ENCODE results near the gene HIGD2A. TPM values are rescaled to one million over a fixed set of nuclear protein-coding genes. Genes with fewer than 3 reads are reported as not detected.

The HIGD2A gene
- total and polyA plus RNA-seq, 7 donors, result 201 to 457 (median 235) TPM

DNA sequence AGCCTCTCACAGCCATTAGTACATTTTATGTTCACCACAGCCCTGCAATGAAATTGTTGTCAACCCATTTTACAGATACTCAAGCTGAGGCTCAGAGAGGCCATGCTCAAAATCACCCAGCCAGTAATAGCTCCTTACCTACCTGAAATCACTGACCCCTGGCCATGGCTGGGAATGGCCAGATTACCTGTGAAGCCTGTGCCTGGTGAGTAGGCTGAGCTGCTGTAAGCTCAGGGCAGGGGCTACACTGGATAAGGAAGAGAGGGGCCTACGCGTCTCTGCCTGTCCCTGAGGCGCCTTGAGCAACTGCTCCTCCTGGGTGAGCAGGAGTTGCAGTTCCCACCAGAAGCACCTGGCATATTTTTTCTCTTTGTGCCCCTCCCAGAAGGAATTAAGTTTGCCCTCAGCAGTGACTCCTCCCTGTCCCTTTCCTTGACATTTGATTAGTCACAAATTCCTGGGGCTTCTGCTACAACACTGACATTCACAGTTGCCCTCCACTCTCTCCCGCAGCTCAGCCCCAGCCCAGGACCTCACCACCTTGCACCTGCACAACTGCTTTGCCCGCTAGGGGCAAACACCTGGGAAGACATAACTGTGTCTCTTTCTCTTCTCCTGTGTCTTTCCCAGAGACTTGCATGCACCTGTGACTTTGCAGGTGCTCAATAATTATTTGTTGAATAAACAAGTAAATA, 22.1 kb downstream of the HIGD2A start:
- Histone ChIP-seq H3K36me3 (peaks cover 0 to 52% (median 12%) of the 10 kb centered on the region in 4 donors), H3K9me3 (no peaks in the 10 kb centered on the region), H3K27ac (no peak overlapping the region), H3K27me3 (no peaks in the 10 kb centered on the region), H3K4me1 (peaks cover 0 to 45% (median 30%) of the 10 kb centered on the region in 4 donors), H3K4me3 (no peak overlapping the region)
- 72 to 95% methylated on average over 5 of the region's 5 CpGs for WGBS, 2 donors
- DNase-seq, result no peak
- TF ChIP-seq EP300 (IDR thresholded peaks at IDR 0.05), result no peak
- no peak for TF ChIP-seq CTCF (IDR thresholded peaks at IDR 0.05)
- no peak for TF ChIP-seq POLR2A (IDR thresholded peaks at IDR 0.05)
- no peak for TF ChIP-seq POLR2AphosphoS5 (IDR thresholded peaks at IDR 0.05)
- intact Hi-C loops (cut with DNase I), result loop anchor here (10.0 kb wide), 1 partner anchor 164 kb away; no protein-coding TSS in a partner anchor

DNA sequence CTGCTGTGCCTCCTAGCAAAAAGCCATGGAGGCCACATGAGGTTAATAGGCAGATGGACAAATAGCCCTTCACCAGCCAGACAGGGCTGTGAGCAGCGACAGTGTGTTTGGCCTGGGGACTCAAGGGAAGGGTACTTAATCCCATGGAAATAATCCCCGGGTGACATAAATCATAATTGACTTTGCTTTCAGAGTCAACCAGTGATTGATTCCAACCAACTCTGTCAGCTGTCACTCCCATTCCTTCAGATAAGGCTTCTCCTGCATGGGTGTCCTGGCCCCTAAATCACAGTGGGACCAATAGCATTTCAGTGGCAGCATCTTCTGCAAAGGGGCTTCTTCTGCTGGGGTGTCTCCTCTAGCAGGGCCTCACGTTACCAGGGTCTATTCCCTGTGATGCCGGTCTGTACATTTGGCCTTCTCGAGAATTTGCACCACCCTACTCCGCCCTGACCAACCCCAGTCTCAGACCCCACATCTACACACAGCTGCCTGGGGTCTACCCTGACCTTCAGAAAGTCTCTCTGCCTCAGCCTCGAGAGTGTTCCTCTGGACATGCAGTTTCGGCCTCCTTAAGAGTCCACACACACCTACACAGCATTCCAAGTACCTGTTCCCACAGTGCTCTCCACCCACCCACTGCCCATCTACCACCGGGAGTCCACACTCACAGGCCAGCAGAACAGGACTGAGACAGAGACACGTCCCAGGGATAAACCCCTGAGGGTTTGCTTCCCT, 24.1 kb downstream of the HIGD2A start:
- H3K27me3 ChIP-seq, result no peaks in the 10 kb centered on the region
- no peaks in the 10 kb centered on the region for H3K9me3 ChIP-seq
- H3K36me3 ChIP-seq, result peaks cover 0 to 31% (median 9%) of the 10 kb centered on the region in 4 donors
- H3K4me3 ChIP-seq, result no peak overlapping the region
- WGBS, 2 donors, result 86 to 89% methylated on average over 10 of the region's 10 CpGs
- H3K27ac ChIP-seq, result peak overlapping the region in 3 of 4 donors; percentile 42 to 95 (median 47)
- intact Hi-C loops (cut with DNase I), result loop anchor here (10.0 kb wide), 1 partner anchor 162 kb away; no protein-coding TSS in a partner anchor
- no peak for TF ChIP-seq EP300 (IDR thresholded peaks at IDR 0.05)
- TF ChIP-seq POLR2AphosphoS5 (IDR thresholded peaks at IDR 0.05), result no peak
- no peak for TF ChIP-seq CTCF (IDR thresholded peaks at IDR 0.05)
- TF ChIP-seq POLR2A (IDR thresholded peaks at IDR 0.05), result no peak
- H3K4me1 ChIP-seq, result peaks cover 0 to 53% (median 38%) of the 10 kb centered on the region in 4 donors
- DNase-seq, result no peak

GRCh38 chr5:176413255-176413565, 24.7 kb downstream of the HIGD2A start:
- Histone ChIP-seq H3K27me3 (no peaks in the 10 kb centered on the region), H3K9me3 (no peaks in the 10 kb centered on the region), H3K4me3 (no peak overlapping the region), H3K27ac (peak overlapping the region; percentile 38 to 95 (median 44)), H3K36me3 (peaks cover 0 to 26% (median 9%) of the 10 kb centered on the region in 4 donors), H3K4me1 (peaks cover 0 to 53% (median 38%) of the 10 kb centered on the region in 4 donors)
- no peak for DNase-seq
- WGBS, 2 donors, result 82 to 91% methylated on average over 2 of the region's 2 CpGs
- TF ChIP-seq CTCF (IDR thresholded peaks at IDR 0.05) (no peak), EP300 (IDR thresholded peaks at IDR 0.05) (no peak), POLR2AphosphoS5 (IDR thresholded peaks at IDR 0.05) (peak in 1 of 4 donors; percentile 25), POLR2A (IDR thresholded peaks at IDR 0.05) (no peak)
- intact Hi-C loops (cut with DNase I), result loop anchor here (10.0 kb wide), 1 partner anchor 162 kb away; no protein-coding TSS in a partner anchor

DNA sequence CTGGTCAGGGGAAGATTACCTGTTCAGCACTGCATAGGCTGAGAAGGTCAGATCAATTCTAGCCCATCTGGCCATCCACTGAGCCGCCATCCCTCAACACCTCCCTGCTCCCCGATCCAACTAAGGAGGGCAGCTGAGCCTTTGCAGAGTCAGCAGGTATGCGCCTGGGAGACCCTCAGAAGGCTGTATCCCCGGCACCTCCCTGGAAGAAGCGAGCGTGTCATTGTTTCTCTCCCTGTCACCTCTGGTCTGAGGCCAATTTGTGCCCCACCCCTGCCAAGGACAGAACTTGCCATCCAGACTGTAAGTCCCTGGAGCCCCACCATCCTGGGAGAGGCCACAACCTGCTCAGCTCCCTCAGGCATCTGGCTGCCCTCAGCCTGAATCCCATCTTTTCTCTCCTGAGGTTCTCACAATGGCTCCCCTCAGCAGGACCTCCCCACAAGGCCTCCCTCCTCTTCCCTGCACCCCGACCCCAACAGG, 25.2 kb downstream of the HIGD2A start:
- Histone ChIP-seq H3K4me3 (no peak overlapping the region), H3K27ac (peak overlapping the region; percentile 38 to 95 (median 44)), H3K9me3 (no peaks in the 10 kb centered on the region), H3K4me1 (peaks cover 0 to 53% (median 38%) of the 10 kb centered on the region in 4 donors), H3K36me3 (peaks cover 0 to 20% (median 8%) of the 10 kb centered on the region in 4 donors), H3K27me3 (no peaks in the 10 kb centered on the region)
- TF ChIP-seq POLR2AphosphoS5 (IDR thresholded peaks at IDR 0.05) (no peak), POLR2A (IDR thresholded peaks at IDR 0.05) (no peak), EP300 (IDR thresholded peaks at IDR 0.05) (no peak), CTCF (IDR thresholded peaks at IDR 0.05) (no peak)
- no peak for DNase-seq
- 84 to 85% methylated on average over 7 of the region's 7 CpGs for WGBS, 2 donors
- intact Hi-C loops (cut with DNase I), result loop anchor here (10.0 kb wide), 1 partner anchor 161 kb away; no protein-coding TSS in a partner anchor
